GM21360 (cell line): ENCODE results near the gene TRPM3.
"Not testable (repeated sequence)": the region's sequence is repeated elsewhere in the genome, so short reads cannot be mapped to it uniquely, and the experiment has no call there.

Experiments used
- ATAC-seq: cut with Tn5 transposase; IDR thresholded peaks from one replicate; pipeline ENCODE4 v1.9.1; 2021; ENCODE audit warnings: mild to moderate bottlenecking, moderate library complexity; ENCODE audit not compliant: unreplicated experiment

TRPM3 gene

DNA sequence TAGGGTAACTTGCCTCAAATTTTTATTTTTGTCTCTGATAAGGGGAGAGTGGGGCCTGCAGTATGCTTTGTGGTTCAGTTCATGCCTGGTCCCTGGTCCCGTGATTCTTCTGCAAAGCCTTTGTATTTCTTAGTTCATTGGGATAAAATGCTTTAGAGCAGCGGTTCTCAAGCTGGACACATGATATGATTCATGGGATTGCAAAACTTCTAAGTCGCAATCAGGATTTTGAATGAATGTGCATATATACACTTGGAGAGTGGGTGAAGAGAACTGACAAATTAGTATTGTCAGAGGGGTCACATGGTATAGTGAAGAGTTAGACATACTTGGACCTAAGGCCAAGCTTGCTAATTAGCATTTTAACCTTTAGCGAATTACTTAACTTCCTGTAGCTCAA lies 441.6 kb downstream of the TRPM3 start:
- ATAC-seq: no peak

- no peak for ATAC-seq
Observed at GRCh38 chr9:70678153-70678552, 443.3 kb downstream of the TRPM3 start.

- no peak for ATAC-seq
Observed at GRCh38 chr9:70677055-70677735, 444.2 kb downstream of the TRPM3 start.

- ATAC-seq: no peak
Observed at GRCh38 chr9:70675868-70676370, 445.5 kb downstream of the TRPM3 start.

DNA sequence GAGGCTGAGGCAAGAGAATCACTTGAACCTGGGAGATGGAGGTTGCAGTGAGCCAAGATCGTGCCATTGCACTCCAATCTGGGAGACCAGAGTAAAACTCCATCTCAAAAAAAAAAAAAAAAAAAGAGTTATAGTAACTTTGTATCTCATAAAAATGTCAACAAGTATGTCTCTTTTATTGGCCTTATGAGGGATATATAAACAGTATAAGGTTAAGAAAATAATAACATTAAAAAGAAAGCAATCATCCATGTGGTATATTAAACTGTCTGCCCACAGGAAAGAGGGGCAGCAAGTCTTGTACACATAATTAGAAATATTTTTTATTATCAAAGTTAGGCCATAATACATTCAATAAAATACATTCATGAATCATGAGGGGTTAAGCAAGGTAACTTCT lies 447.6 kb downstream of the TRPM3 start:
- ATAC-seq: no peak

- ATAC-seq: no peak
Observed at GRCh38 chr9:70672161-70672649, 449.2 kb downstream of the TRPM3 start.

DNA sequence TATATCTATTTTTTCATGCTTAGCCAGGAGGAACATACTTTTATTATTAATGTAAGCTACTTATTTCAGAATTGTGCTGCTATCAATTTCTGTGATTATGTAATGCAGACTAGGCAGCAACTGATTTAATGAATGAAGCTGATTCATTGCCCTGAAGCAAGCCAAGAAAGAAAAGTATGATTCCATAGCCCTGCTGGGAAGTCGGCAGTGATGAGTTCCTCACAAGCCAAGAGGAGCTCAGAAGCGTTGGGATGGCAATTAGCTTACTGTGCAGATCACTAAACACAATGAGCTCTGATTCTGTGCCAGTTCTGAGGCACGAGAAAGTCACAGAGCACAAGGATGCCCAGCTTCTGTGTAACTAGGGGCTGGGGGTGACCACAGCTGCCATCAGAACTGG lies 452.7 kb downstream of the TRPM3 start:
- ATAC-seq: no peak

DNA sequence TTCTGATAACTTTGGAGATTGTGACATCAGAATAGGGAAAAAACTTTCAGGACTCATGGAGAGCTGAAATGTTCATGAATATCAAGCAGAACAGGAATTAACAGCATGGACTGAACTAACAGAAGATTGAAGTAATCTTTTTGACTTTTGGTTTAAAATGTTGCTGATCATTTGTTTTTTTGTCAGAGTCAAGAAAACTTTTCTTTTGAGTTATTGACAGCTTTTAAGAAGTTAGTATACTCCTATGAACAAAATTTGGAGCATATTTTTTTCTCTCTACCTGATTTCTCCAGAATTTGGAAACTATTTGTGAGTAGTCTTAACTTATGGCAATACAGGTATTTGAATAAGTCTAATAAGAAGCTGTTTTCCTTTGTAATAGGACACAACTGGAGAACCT lies 462.7 kb downstream of the TRPM3 start:
- no peak for ATAC-seq

DNA sequence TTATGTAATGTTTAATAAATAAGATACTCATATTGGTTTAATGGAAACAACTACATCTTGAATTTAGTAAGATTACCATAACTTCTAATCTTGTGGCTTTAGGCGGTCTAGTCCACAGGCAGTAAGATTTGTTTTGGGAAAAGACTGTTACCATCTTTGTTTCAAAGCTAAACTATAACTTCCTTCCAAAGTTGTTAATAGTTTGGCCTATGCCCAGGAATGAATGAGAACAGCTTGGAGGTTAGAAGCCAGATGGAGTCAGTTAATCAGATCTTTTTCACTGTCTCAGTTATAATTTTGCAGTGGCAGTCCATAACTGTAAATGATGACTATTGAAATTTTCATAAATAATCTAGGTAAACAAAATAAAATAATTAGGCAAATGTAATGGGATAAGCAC lies 465.1 kb downstream of the TRPM3 start:
- ATAC-seq: no peak

DNA sequence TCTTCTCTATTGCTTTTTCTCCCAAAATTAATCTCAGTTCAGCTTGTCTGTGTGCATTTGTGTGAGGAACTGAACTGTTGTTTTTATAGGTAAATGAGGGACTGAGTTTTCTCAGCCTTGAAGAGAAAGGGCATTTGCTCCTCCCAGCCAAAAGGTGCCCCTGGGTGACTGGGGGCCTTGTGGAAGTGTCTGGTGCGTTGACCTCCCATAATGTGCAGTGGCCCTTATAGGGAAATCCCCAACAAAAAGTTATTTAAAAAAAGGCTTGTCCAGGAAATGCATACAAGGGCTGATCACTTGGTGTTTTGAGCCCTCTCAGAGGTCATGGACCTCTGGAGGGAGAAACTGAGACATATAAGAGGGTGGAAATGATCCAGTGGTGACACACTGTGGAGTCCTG lies 467.3 kb downstream of the TRPM3 start:
- ATAC-seq: no peak

GRCh38 chr9:70644627-70645026 lies 476.8 kb downstream of the TRPM3 start:
- not testable (repeated sequence) for ATAC-seq

GRCh38 chr9:70642341-70642740 lies 479.1 kb downstream of the TRPM3 start:
- ATAC-seq: no peak

GRCh38 chr9:70641631-70642030 lies 479.8 kb downstream of the TRPM3 start:
- ATAC-seq: no peak

- no peak for ATAC-seq
Observed at GRCh38 chr9:70641031-70641430, 480.4 kb downstream of the TRPM3 start.

DNA sequence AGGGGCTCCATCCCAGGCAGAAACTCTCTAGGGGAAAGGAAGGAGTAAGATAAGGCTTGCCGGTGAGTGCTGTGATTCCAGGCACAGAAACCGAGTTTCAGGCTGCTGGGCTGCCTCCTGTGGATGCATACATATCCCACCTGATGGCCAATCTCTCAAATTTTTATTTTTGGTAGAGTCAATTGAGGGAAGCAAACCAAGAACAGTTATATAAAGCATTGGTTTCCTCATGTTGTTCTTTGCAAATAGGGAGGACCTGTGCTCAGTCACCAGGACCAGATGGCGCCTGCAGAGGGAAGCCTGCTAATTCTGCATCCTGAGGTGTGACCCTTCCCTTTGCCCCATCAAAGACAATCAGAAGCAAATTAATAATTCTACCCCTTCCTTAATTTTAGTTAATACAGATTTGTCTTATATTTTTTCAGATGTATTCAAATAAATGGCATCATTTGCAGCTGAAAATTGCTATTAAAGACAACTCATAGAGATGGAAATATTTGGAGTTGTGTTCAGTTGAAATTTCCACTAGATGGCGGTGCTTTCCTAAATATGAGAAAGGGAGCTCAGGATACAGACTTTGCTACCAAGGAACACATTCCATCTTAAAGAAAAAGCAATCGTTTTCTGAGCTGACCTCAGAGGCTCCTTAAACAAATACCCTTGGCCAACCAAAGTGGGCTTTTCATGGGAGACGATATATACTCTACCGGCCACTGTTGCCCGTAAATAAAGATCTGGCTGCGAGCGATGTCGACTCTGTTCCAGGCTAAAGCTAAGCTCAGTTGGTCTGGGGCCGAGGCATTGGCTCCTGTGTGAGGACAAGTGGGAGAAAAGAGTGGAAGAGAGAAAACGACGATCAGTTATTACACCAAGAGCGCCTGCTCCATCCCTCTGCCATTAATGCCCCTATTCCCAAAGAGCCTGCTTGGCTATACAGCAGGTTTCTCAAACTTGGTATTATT lies 481.3 kb downstream of the TRPM3 start:
- no peak for ATAC-seq

- no peak for ATAC-seq
Observed at GRCh38 chr9:70635790-70636189, 485.6 kb downstream of the TRPM3 start.

DNA sequence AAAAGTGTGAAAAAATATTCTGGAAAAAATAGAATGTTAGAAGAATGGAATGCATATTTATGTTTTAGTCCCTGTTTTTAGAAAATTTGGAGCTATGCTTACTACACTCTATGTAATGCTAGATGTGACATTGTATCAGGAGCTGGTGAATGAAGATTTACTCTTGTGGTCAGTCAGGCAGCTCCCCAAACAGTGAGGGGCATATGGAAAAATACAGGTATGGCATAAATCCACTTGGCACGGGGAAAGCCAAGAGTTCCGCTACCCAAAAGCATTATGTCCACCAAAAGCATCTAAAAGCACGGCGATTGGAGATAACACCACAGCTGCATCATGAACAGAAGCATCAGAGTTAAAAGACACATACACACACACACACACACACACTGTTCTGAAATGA lies 486.7 kb downstream of the TRPM3 start:
- ATAC-seq: no peak

DNA sequence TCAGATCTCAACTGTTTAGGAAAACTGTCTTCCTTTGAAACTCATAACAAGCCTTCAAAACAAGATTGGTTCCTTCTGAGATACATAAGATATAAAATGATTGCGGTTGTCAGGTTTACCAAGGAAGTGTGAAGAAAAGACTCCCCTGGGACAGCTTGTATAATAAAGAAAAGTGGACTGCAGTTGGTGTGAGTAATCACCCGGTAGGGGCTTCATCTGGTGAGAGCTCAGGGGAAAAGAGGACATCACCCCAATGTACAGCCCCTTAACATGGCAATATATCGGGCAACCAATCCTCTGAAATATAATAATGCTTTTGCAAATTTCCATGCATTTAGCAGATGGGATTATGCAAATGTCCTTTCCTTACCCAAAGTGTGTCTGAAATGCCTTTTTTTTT lies 490.4 kb downstream of the TRPM3 start:
- no peak for ATAC-seq

DNA sequence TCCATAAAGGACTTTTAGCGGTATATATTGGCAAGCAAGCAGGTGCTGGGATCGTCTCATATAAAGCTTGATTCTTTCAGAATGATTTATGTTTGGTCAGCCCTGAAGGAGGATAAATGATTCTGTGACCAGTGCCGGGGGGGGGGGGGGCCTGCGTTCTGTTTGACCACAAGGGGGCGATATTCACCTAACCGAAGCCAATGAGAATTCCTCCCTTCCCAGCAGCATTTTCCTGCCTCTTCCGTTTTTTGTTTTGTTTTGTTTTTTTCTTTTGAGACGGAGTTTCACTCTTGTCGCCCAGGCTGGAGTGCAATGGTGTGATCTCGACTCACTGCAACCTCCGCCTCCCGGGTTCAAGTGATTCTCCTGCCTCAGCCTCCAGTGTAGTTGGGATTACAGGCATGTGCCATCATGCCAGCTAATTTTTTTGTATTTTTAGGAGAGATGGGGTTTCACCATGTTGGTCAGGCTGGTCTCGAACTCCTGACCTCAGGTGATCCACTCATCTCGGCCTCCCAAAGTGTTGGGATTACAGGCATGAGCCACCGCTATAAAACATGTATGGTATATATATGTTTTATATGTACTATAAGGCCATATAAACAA lies 492.2 kb downstream of the TRPM3 start:
- ATAC-seq: not testable (repeated sequence)

- ATAC-seq: no peak
Observed at GRCh38 chr9:70625078-70625477, 496.3 kb downstream of the TRPM3 start.

GRCh38 chr9:70618784-70619183 lies 502.6 kb downstream of the TRPM3 start:
- no peak for ATAC-seq
